ENCODE data around the gene ITPRIPL1. TPM values are rescaled to one million over a fixed set of nuclear protein-coding genes. Genes with fewer than 3 reads are reported as not detected.

Gene ITPRIPL1
- polyA plus RNA-seq, 1 of the 3 experiments (the other 2 are of a cell fraction), result 5.0 TPM

DNA sequence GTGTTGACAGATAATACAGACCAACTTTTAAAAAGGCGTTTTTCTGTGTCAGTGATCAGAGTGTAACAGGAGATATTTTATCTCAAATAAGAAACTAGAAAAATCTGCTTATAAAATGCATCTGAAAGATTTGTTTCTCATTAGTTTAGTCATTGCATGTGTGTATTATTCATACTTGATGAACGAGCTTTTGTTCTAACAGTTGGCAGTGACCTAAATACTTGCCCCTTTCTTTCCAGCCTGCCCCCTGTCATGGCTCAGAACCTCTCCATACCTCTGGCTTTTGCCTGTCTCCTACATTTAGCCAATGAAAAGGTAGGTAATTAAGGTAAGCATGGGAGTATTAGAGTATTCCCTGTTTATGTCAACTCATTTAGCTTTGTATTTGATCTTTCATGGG lies 44.1 kb downstream of the ITPRIPL1 start:
- 90% methylated on average over 2 of the region's 2 CpGs for WGBS (ENCODE audit: low lambda C conversion rate)
- Histone ChIP-seq H3K79me2 (ENCODE audit: insufficient read depth) (no peaks in the 10 kb centered on the region), H3K4me1 (ENCODE audit: control insufficient read depth in 1 of 2, insufficient read depth in 2 of 2, low read depth in 1 of 2, low read length in 1 of 2) (peaks cover 0 to 5% of the 10 kb centered on the region in 2 experiments; a peak in 3 of 4 replicates), H3K4me3 (ENCODE audit: low read depth in 2 of 2, low read length in 1 of 2) (no peak overlapping the region), H3K9me3 (no peaks in the 10 kb centered on the region), H3K9me2 (no peaks in the 10 kb centered on the region), H3K4me2 (no peak overlapping the region), H3F3A (replicated peaks; ENCODE audit: insufficient read depth) (no peaks in the 10 kb centered on the region), H4K20me1 (ENCODE audit: insufficient read depth) (no peaks in the 10 kb centered on the region), H3K27me3 (ENCODE audit: insufficient read depth) (no peaks in the 10 kb centered on the region), H3K36me3 (replicated peaks in 1 of 2; ENCODE audit: control insufficient read depth in 1 of 2, insufficient read depth in 2 of 2, low read length in 1 of 2) (peaks cover 22 to 46% of the 10 kb centered on the region in 2 experiments), H3K27ac (ENCODE audit: low read depth in 2 of 2, low read length in 1 of 2) (no peak overlapping the region), H2AFZ (ENCODE audit: low read depth) (no peak overlapping the region), H3K9ac (no peak overlapping the region)
- no peak for TF ChIP-seq POLR2AphosphoS5 (IDR thresholded peaks at IDR 0.05; ENCODE audit: low read depth, low read length)
- TF ChIP-seq, protein P1, sequence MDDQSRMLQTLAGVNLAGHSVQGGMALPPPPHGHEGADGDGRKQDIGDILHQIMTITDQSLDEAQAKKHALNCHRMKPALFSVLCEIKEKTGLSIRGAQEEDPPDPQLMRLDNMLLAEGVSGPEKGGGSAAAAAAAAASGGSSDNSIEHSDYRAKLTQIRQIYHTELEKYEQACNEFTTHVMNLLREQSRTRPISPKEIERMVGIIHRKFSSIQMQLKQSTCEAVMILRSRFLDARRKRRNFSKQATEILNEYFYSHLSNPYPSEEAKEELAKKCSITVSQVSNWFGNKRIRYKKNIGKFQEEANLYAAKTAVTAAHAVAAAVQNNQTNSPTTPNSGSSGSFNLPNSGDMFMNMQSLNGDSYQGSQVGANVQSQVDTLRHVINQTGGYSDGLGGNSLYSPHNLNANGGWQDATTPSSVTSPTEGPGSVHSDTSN (IDR thresholded peaks at IDR 0.05), result no peak
- TF ChIP-seq GABPA (IDR thresholded peaks at IDR 0.05; ENCODE audit: low read depth), result no peak
- TF ChIP-seq EP300 (IDR thresholded peaks at IDR 0.05; ENCODE audit: borderline replicate concordance in 1 of 2, low read depth in 1 of 2, low read length in 1 of 2), result no peak
- no peak for TF ChIP-seq ELF1 (IDR thresholded peaks at IDR 0.05)
- TF ChIP-seq NRF1 (IDR thresholded peaks at IDR 0.05; ENCODE audit: low read depth, low read length), result no peak
- TF ChIP-seq, protein P2, sequence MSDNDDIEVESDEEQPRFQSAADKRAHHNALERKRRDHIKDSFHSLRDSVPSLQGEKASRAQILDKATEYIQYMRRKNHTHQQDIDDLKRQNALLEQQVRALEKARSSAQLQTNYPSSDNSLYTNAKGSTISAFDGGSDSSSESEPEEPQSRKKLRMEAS (IDR thresholded peaks at IDR 0.05; ENCODE audit: low read depth), result no peak
- no peak for TF ChIP-seq NFIC (IDR thresholded peaks at IDR 0.05; ENCODE audit: borderline replicate concordance)
- TF ChIP-seq, protein P3, sequence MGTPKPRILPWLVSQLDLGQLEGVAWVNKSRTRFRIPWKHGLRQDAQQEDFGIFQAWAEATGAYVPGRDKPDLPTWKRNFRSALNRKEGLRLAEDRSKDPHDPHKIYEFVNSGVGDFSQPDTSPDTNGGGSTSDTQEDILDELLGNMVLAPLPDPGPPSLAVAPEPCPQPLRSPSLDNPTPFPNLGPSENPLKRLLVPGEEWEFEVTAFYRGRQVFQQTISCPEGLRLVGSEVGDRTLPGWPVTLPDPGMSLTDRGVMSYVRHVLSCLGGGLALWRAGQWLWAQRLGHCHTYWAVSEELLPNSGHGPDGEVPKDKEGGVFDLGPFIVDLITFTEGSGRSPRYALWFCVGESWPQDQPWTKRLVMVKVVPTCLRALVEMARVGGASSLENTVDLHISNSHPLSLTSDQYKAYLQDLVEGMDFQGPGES (IDR thresholded peaks at IDR 0.05; ENCODE audit: low read depth, low read length), result no peak
- TF ChIP-seq, protein P4, sequence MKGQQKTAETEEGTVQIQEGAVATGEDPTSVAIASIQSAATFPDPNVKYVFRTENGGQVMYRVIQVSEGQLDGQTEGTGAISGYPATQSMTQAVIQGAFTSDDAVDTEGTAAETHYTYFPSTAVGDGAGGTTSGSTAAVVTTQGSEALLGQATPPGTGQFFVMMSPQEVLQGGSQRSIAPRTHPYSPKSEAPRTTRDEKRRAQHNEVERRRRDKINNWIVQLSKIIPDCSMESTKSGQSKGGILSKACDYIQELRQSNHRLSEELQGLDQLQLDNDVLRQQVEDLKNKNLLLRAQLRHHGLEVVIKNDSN (IDR thresholded peaks at IDR 0.05; ENCODE audit: borderline replicate concordance, low read depth), result no peak
- TF ChIP-seq MXI1 (IDR thresholded peaks at IDR 0.05; ENCODE audit: low read depth, low read length), result no peak
- TF ChIP-seq, protein P5, sequence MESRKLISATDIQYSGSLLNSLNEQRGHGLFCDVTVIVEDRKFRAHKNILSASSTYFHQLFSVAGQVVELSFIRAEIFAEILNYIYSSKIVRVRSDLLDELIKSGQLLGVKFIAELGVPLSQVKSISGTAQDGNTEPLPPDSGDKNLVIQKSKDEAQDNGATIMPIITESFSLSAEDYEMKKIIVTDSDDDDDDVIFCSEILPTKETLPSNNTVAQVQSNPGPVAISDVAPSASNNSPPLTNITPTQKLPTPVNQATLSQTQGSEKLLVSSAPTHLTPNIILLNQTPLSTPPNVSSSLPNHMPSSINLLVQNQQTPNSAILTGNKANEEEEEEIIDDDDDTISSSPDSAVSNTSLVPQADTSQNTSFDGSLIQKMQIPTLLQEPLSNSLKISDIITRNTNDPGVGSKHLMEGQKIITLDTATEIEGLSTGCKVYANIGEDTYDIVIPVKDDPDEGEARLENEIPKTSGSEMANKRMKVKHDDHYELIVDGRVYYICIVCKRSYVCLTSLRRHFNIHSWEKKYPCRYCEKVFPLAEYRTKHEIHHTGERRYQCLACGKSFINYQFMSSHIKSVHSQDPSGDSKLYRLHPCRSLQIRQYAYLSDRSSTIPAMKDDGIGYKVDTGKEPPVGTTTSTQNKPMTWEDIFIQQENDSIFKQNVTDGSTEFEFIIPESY (IDR thresholded peaks at IDR 0.05; ENCODE audit: borderline replicate concordance, low read depth), result no peak
- no peak for TF ChIP-seq TCF12 (IDR thresholded peaks at IDR 0.05)
- no peak for TF ChIP-seq YY1 (IDR thresholded peaks at IDR 0.05; ENCODE audit: low read depth)
- TF ChIP-seq RFX5 (IDR thresholded peaks at IDR 0.05; ENCODE audit: low read length), result no peak
- ChIA-PET POLR2A (no interaction called here), CTCF (interaction anchor here (1.0 to 2.0 kb wide), 2 partner anchors 140 to 185 kb away, joined by 3 to 5 read pairs; no protein-coding TSS in a partner anchor)
- no peak for DNase-seq
